ENCODE results near the gene SKP1.

- TF ChIP-seq, protein P1, sequence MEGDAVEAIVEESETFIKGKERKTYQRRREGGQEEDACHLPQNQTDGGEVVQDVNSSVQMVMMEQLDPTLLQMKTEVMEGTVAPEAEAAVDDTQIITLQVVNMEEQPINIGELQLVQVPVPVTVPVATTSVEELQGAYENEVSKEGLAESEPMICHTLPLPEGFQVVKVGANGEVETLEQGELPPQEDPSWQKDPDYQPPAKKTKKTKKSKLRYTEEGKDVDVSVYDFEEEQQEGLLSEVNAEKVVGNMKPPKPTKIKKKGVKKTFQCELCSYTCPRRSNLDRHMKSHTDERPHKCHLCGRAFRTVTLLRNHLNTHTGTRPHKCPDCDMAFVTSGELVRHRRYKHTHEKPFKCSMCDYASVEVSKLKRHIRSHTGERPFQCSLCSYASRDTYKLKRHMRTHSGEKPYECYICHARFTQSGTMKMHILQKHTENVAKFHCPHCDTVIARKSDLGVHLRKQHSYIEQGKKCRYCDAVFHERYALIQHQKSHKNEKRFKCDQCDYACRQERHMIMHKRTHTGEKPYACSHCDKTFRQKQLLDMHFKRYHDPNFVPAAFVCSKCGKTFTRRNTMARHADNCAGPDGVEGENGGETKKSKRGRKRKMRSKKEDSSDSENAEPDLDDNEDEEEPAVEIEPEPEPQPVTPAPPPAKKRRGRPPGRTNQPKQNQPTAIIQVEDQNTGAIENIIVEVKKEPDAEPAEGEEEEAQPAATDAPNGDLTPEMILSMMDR (conservative IDR thresholded peaks at IDR 0.05; ENCODE audit: low read length): no peak
- no peak for TF ChIP-seq EZH2phosphoT487 (IDR thresholded peaks at IDR 0.05; ENCODE audit: borderline replicate concordance)
Measured at GRCh38 chr5:134133995-134134541, 42.7 kb downstream of the SKP1 start.

All from Loucy (cell line).